H1 (cell line): ENCODE results near the gene APH1B. TPM values are rescaled to one million over a fixed set of nuclear protein-coding genes. Genes with fewer than 3 reads are reported as not detected.

Source experiments
- CTBP2 ChIP-seq: IDR thresholded peaks from 2 replicates; pipeline ENCODE4 v1.7.0; 2011; ENCODE audit warnings: borderline replicate concordance, mild to moderate bottlenecking, moderate library complexity, mixed read lengths, low read length; ENCODE audit not compliant: insufficient read depth, insufficient read length
- HDAC2 ChIP-seq, 2 experiments: fragments of 300-600 bp in 1 of 2; sonication (generic) in 1 of 2; IDR thresholded peaks; 2 replicates each; pipeline ENCODE4 v1.6.1; 2011 to 2012; ENCODE audit warnings: low read depth in 2 of 2, low read length in 2 of 2, mild to moderate bottlenecking in 2 of 2, moderate library complexity in 2 of 2, borderline replicate concordance in 1 of 2, inconsistent platforms in 1 of 2
- NRF1 ChIP-seq: IDR thresholded peaks from 2 replicates; pipeline ENCODE4 v1.6.1; 2011; ENCODE audit warnings: mild to moderate bottlenecking, low read depth, low read length, improper control_type of control experiment
- RBBP5 ChIP-seq: IDR thresholded peaks from 2 replicates; pipeline ENCODE4 v1.7.1; 2012; ENCODE audit warnings: low read depth, mild to moderate bottlenecking, inconsistent platforms, low read length, moderate library complexity, borderline replicate concordance
- ZNF274 ChIP-seq: IDR thresholded peaks from 2 replicates; pipeline ENCODE4 v1.7.0; 2012; ENCODE audit warnings: low read length, borderline replicate concordance; ENCODE audit errors: extremely low read depth
- polyA plus RNA-seq, 7 experiments: library from polyadenylated mRNA; depleted of rRNA in 3 of 7; stranded (reverse) in 5 of 7; unstranded in 2 of 7; fragments of >200 nt in 5 of 7; fragments of 200-250 nt in 2 of 7; gene quantifications; 1 replicate in 5 of 7; 2 replicates in 1 of 7; 4 replicates in 1 of 7; pipeline versions ENCODE4 v1.2.1 to v1.2.3, GENCODE V29; 2011 to 2013; ENCODE audit warnings: missing spikeins in 2 of 7, mixed read lengths in 2 of 7
- total RNA-seq: library from RNA; stranded (reverse); fragmentation: NEBNext Ultra II Directional; extraction: Animal tissue kit (Norgen Biotek cat#: 25700); gene quantifications from 2 replicates; pipeline ENCODE4 v1.2.1, GENCODE V29; 2021

The APH1B gene
- total and polyA plus RNA-seq, 2 of the 8 experiments (the other 6 are each of a cell fraction or from before 2014, with no cell fraction given), result 11.5 to 22.9 TPM

- TF ChIP-seq CTBP2, result no peak
- no peak for TF ChIP-seq ZNF274
- TF ChIP-seq NRF1, result no peak
- no peak for TF ChIP-seq RBBP5
- no peak for TF ChIP-seq HDAC2 (IDR thresholded peaks at IDR 0.05; ENCODE audit: borderline replicate concordance in 1 of 2, low read depth in 2 of 2, low read length in 2 of 2)
These were observed 61.8 kb downstream of the APH1B start (continued) for GRCh38 chr15:63339006-63339766.
